Measurements from ENCODE around the gene CAMKMT. TPM values are rescaled to one million over a fixed set of nuclear protein-coding genes. Genes with fewer than 3 reads are reported as not detected.

Gene CAMKMT
- total and polyA plus RNA-seq, 7 donors, result 6.1 to 15.6 (median 11.6) TPM

- TF ChIP-seq POLR2AphosphoS5 (IDR thresholded peaks at IDR 0.05), result no peak
- TF ChIP-seq EP300 (IDR thresholded peaks at IDR 0.05), result no peak
- no peak for TF ChIP-seq CTCF (IDR thresholded peaks at IDR 0.05)
- TF ChIP-seq POLR2A (IDR thresholded peaks at IDR 0.05), result no peak
- H3K4me1 ChIP-seq, result peaks cover 0 to 9% (median 0%) of the 10 kb centered on the region in 4 donors
- intact Hi-C loops (cut with DNase I), result no loop called here
- no peak overlapping the region for H3K27ac ChIP-seq
- no peak overlapping the region for H3K4me3 ChIP-seq
- no peaks in the 10 kb centered on the region for H3K36me3 ChIP-seq
- H3K27me3 ChIP-seq, result no peaks in the 10 kb centered on the region
- DNase-seq, result no peak
- H3K9me3 ChIP-seq, result no peaks in the 10 kb centered on the region
Observed at GRCh38 chr2:44684559-44684958, 322.8 kb downstream of the CAMKMT start.

- no peaks in the 10 kb centered on the region for H3K36me3 ChIP-seq
- no peak overlapping the region for H3K4me3 ChIP-seq
- no peaks in the 10 kb centered on the region for H3K4me1 ChIP-seq
- WGBS, 2 donors, result 83 to 86% methylated on average over 2 of the region's 2 CpGs
- no peaks in the 10 kb centered on the region for H3K9me3 ChIP-seq
- no peak for TF ChIP-seq CTCF (IDR thresholded peaks at IDR 0.05)
- no peaks in the 10 kb centered on the region for H3K27me3 ChIP-seq
- intact Hi-C loops (cut with DNase I), result no loop called here
- DNase-seq, result no peak
- H3K27ac ChIP-seq, result no peak overlapping the region
Observed at GRCh38 chr2:44686561-44686960, 324.8 kb downstream of the CAMKMT start.

- TF ChIP-seq POLR2AphosphoS5 (IDR thresholded peaks at IDR 0.05) (no peak), POLR2A (IDR thresholded peaks at IDR 0.05) (no peak), EP300 (IDR thresholded peaks at IDR 0.05) (no peak), CTCF (IDR thresholded peaks at IDR 0.05) (no peak)
- Histone ChIP-seq H3K9me3 (no peaks in the 10 kb centered on the region), H3K36me3 (no peaks in the 10 kb centered on the region), H3K27me3 (no peaks in the 10 kb centered on the region), H3K4me1 (no peaks in the 10 kb centered on the region), H3K4me3 (no peak overlapping the region), H3K27ac (no peak overlapping the region)
- 89 to 92% methylated on average over 5 of the region's 5 CpGs for WGBS, 2 donors
- DNase-seq, result no peak
- intact Hi-C loops (cut with DNase I), result no loop called here
Observed at GRCh38 chr2:44687686-44688455, 326.1 kb downstream of the CAMKMT start.

- DNase-seq, result no peak
- WGBS, 2 donors, result 86 to 87% methylated on average over 2 of the region's 2 CpGs
- Histone ChIP-seq H3K27me3 (no peaks in the 10 kb centered on the region), H3K27ac (no peak overlapping the region), H3K4me1 (no peaks in the 10 kb centered on the region), H3K9me3 (no peaks in the 10 kb centered on the region), H3K36me3 (no peaks in the 10 kb centered on the region), H3K4me3 (no peak overlapping the region)
- intact Hi-C loops (cut with DNase I), result no loop called here
- TF ChIP-seq EP300 (IDR thresholded peaks at IDR 0.05) (no peak), POLR2AphosphoS5 (IDR thresholded peaks at IDR 0.05) (no peak), POLR2A (IDR thresholded peaks at IDR 0.05) (no peak), CTCF (IDR thresholded peaks at IDR 0.05) (no peak)
Observed at GRCh38 chr2:44688456-44689124, 326.8 kb downstream of the CAMKMT start.
